ENCODE results near the gene GPRASP3. TPM values are rescaled to one million over a fixed set of nuclear protein-coding genes. Genes with fewer than 3 reads are reported as not detected.
"Not testable (repeated sequence)": the region's sequence is repeated elsewhere in the genome, so short reads cannot be mapped to it uniquely, and the experiment has no call there.

Gene GPRASP3
- total RNA-seq, 4 donors from 2014 or later, result 3.7 to 6.9 (median 4.6) TPM

DNA sequence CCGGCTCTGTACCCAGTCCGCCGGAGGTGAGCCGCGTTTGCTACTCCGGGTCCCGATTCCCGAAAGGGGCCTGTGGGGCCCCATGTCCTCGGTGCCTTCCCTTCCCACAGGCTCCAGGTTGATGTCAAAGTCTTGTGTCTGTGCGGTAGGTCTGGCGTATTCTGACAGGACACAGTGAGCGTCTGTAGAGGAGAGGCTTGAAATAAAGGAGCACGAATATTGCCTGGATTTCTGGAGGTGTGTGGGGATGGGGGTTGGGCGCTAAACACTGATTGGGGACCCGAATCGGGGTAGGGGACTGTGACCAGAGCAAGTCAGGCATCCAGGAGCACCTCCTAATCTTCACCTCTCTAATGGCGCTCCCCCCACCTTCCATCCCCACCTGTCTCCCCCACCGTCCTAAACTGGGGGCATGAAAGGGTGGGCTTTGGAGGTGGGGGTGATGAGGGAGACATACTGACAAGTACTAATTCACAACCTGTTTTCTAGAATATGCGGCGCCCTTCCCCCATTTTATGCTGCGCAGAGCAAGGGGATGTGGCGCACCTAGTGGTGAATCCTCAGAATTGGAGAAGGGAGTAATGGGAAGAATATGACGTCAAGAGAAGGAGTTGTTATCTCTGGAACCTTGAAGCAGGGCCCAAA is 7.4 kb upstream of the GPRASP3 start:
- peak; percentile 41 to 66 for TF ChIP-seq POLR2AphosphoS5 (IDR thresholded peaks at IDR 0.05)
- peak; percentile 49 to 66 (median 55) for TF ChIP-seq CTCF (IDR thresholded peaks at IDR 0.05)
- TF ChIP-seq POLR2A (IDR thresholded peaks at IDR 0.05; ENCODE audit: low read depth), result no peak
- TF ChIP-seq EP300 (IDR thresholded peaks at IDR 0.05), result no peak
- intact Hi-C loops (cut with DNase I), result no loop called here
- H3K9me3 ChIP-seq, result no peaks in the 10 kb centered on the region
- DNase-seq (ENCODE audit: extremely low spot score), result no peak
- H3K36me3 ChIP-seq, result no peaks in the 10 kb centered on the region
- H3K27me3 ChIP-seq, result no peaks in the 10 kb centered on the region
- H3K4me1 ChIP-seq, result peaks cover 0 to 11% (median 8%) of the 10 kb centered on the region in 4 donors
- peak overlapping the region; percentile 65 to 76 (median 66) for H3K4me3 ChIP-seq
- WGBS, result 34% methylated on average over 15 of the region's 23 CpGs
- H3K27ac ChIP-seq (replicated peaks in 1 of 4), result peak overlapping the region; percentile 83 to 91 (median 87)

GRCh38 chrX:102714994-102715393 is 5.5 kb upstream of the GPRASP3 start:
- Histone ChIP-seq H3K36me3 (no peaks in the 10 kb centered on the region), H3K9me3 (no peaks in the 10 kb centered on the region), H3K4me3 (no peak overlapping the region), H3K27ac (replicated peaks in 1 of 4) (no peak overlapping the region), H3K27me3 (no peaks in the 10 kb centered on the region), H3K4me1 (peaks cover 0 to 13% (median 10%) of the 10 kb centered on the region in 4 donors)
- intact Hi-C loops (cut with DNase I), result no loop called here
- no peak for DNase-seq (ENCODE audit: extremely low spot score)
- TF ChIP-seq CTCF (IDR thresholded peaks at IDR 0.05) (no peak), POLR2AphosphoS5 (IDR thresholded peaks at IDR 0.05) (no peak), EP300 (IDR thresholded peaks at IDR 0.05) (no peak), POLR2A (IDR thresholded peaks at IDR 0.05; ENCODE audit: low read depth) (no peak)
- 77% methylated on average over 5 of the region's 6 CpGs for WGBS

DNA sequence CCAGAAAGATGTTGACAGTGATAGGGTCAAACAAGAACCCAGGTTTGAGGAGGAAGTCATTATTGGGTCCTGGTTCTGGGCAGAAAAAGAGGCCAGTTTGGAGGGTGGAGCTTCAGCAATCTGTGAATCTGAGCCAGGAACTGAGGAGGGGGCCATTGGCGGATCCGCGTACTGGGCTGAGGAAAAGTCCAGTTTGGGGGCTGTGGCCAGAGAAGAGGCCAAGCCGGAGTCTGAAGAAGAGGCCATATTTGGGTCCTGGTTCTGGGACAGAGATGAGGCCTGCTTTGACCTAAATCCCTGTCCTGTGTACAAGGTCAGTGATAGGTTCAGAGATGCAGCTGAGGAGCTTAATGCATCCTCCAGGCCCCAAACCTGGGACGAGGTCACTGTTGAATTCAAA is 4.6 kb upstream of the GPRASP3 start:
- no peaks in the 10 kb centered on the region for H3K36me3 ChIP-seq
- intact Hi-C loops (cut with DNase I), result no loop called here
- H3K4me1 ChIP-seq, result peaks cover 0 to 17% (median 12%) of the 10 kb centered on the region in 4 donors
- H3K9me3 ChIP-seq, result no peaks in the 10 kb centered on the region
- DNase-seq (ENCODE audit: extremely low spot score), result no peak
- no peak overlapping the region for H3K4me3 ChIP-seq
- WGBS, result 100% methylated on average over 1 of the region's 5 CpGs
- H3K27me3 ChIP-seq, result no peaks in the 10 kb centered on the region
- no peak for TF ChIP-seq CTCF (IDR thresholded peaks at IDR 0.05)
- TF ChIP-seq POLR2AphosphoS5 (IDR thresholded peaks at IDR 0.05), result no peak
- TF ChIP-seq POLR2A (IDR thresholded peaks at IDR 0.05; ENCODE audit: low read depth), result no peak
- no peak for TF ChIP-seq EP300 (IDR thresholded peaks at IDR 0.05)
- no peak overlapping the region for H3K27ac ChIP-seq (replicated peaks in 1 of 4)

DNA sequence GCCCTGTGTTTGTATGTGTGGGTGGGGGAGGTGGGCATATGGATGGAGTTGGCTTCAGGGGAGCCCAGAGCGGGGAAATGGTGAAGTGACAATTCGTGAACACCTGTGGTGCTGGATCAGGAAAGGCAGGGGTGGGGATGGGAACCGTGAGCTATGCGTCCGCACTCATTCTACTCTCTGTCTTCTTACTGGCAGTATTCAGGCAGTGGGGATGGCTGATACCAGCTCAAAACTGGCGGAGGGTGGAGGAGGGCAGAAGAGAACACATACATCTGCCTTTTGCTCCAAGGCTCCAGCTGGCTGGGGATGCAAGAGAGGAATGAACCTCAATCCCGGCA is 595 bp downstream of the GPRASP3 start:
- Histone ChIP-seq H3K4me3 (peak overlapping the region; percentile 49 to 60 (median 52)), H3K27ac (replicated peaks in 1 of 4) (peak overlapping the region in 1 of 4 donors; percentile 63), H3K4me1 (peaks cover 0 to 13% (median 6%) of the 10 kb centered on the region in 4 donors)
- intact Hi-C loops (cut with DNase I); DNase-seq (ENCODE audit: extremely low spot score); H3K27me3 ChIP-seq; H3K36me3 ChIP-seq; H3K9me3 ChIP-seq: not testable (repeated sequence)
- WGBS, result 54% methylated on average over 7 of the region's 7 CpGs

GRCh38 chrX:102723456-102723855 is 2.9 kb downstream of the GPRASP3 start:
- Histone ChIP-seq H3K4me1 (peaks cover 0 to 13% (median 6%) of the 10 kb centered on the region in 4 donors), H3K9me3 (no peaks in the 10 kb centered on the region), H3K36me3 (no peaks in the 10 kb centered on the region), H3K4me3 (no peak overlapping the region), H3K27me3 (no peaks in the 10 kb centered on the region), H3K27ac (replicated peaks in 1 of 4) (no peak overlapping the region)
- 44% methylated on average over 1 of the region's 1 CpG for WGBS
- intact Hi-C loops (cut with DNase I), result no loop called here
- no peak for DNase-seq (ENCODE audit: extremely low spot score)
- no peak for TF ChIP-seq POLR2AphosphoS5 (IDR thresholded peaks at IDR 0.05)
- no peak for TF ChIP-seq POLR2A (IDR thresholded peaks at IDR 0.05; ENCODE audit: low read depth)
- TF ChIP-seq EP300 (IDR thresholded peaks at IDR 0.05), result no peak
- TF ChIP-seq CTCF (IDR thresholded peaks at IDR 0.05), result no peak

All from esophagus muscularis mucosa (tissue), 4 donors.